GM12878 (cell line): ENCODE results near the gene S100A6. TPM values are rescaled to one million over a fixed set of nuclear protein-coding genes. Genes with fewer than 3 reads are reported as not detected.

Experiments
- ATAC-seq: fragments of 200-7000 bp; cut with Tn5 transposase; 3 replicates; pipeline ENCODE4 v1.9.1; 2020; ENCODE audit warnings: mild to moderate bottlenecking, moderate library complexity
- BruUV-seq: library from RNA; stranded (reverse); fragments of 400-500 nt; replicated peaks from 2 replicates; lab custom pipeline; 2021; lab: Mats Ljungman, UMichigan
- CTCF ChIA-PET: fragments of 300-600 bp; sonication (Branson Sonifier 250); formaldehyde crosslinking; extraction: SDS; loops from one replicate; lab custom pipeline; 2021; ENCODE audit warnings: inconsistent platforms; lab: Yijun Ruan, JAX
- POLR2A ChIA-PET: fragments of 350-600 bp; formaldehyde crosslinking; extraction: SDS; loops from one replicate; lab custom pipeline; 2021; ENCODE audit warnings: inconsistent platforms; lab: Charles Lee
- RAD21 ChIA-PET: fragments of 300-600 bp; sonication (Branson Sonifier 250); formaldehyde crosslinking; loops from one replicate; lab custom pipeline; 2023; ENCODE audit warnings: antibody characterized with exemption; ENCODE audit not compliant: unreplicated experiment; lab: Charles Lee
- SMC1A ChIA-PET: fragments of 300-600 bp; sonication (Branson Sonifier 250); formaldehyde crosslinking; loops from one replicate; lab custom pipeline; 2023; ENCODE audit not compliant: unreplicated experiment, uncharacterized antibody; lab: Charles Lee
- DNase-seq: peaks from one replicate; pipeline ENCODE4 v3.0.0-alpha.2; 2011; ENCODE audit warnings: low read depth, low spot score
- FAIRE-seq: peaks from 3 replicates; lab custom pipeline; 2011; peaks lifted over from hg19 to GRCh38; lab: Jason Lieb, UNC
- H2AFZ ChIP-seq: 2 replicates; pipeline ENCODE4 v1.6.0; 2011; ENCODE audit warnings: low read depth, low read length, control low read depth; ENCODE audit not compliant: control insufficient read depth
- H3K27ac ChIP-seq: 2 replicates; pipeline ENCODE4 v1.5.1; 2011; ENCODE audit warnings: control low read depth; ENCODE audit not compliant: control insufficient read depth, insufficient read depth
- H3K27me3 ChIP-seq, 2 experiments: replicated peaks in 1 of 2; 2 replicates each; pipeline versions ENCODE4 v1.6.0 to v1.6.1; 2011; ENCODE audit warnings: low read length in 1 of 2; ENCODE audit not compliant: control insufficient read depth in 2 of 2, insufficient read depth in 2 of 2
- H3K36me3 ChIP-seq, 2 experiments: 2 replicates each; pipeline ENCODE4 v1.5.1; 2011; ENCODE audit warnings: low read length in 1 of 2; ENCODE audit not compliant: control insufficient read depth in 2 of 2, insufficient read depth in 2 of 2
- H3K4me1 ChIP-seq: 2 replicates; pipeline ENCODE4 v1.6.1; 2011; ENCODE audit warnings: mild to moderate bottlenecking, low read length, moderate library complexity, mixed read lengths; ENCODE audit not compliant: control insufficient read depth, insufficient read depth
- H3K4me2 ChIP-seq: 2 replicates; pipeline ENCODE4 v1.6.0; 2011; ENCODE audit warnings: control low read depth; ENCODE audit not compliant: control insufficient read depth, insufficient read depth
- H3K4me3 ChIP-seq: fragments of 200-600 bp; sonication (generic); 2 replicates; pipeline ENCODE4 v1.5.1; 2016
- H3K79me2 ChIP-seq: 2 replicates; pipeline ENCODE4 v1.6.0; 2011; ENCODE audit warnings: low read length; ENCODE audit not compliant: control insufficient read depth, insufficient read depth
- H3K9ac ChIP-seq: 2 replicates; pipeline ENCODE4 v1.8.0; 2011; ENCODE audit warnings: low read length, control low read depth, mixed read lengths; ENCODE audit not compliant: control insufficient read depth, insufficient read depth
- H3K9me3 ChIP-seq: replicated peaks from 3 replicates; pipeline ENCODE4 v1.5.1; 2011; ENCODE audit warnings: mild to moderate bottlenecking, low read length; ENCODE audit not compliant: control insufficient read depth, insufficient read depth
- H4K20me1 ChIP-seq: 2 replicates; pipeline ENCODE4 v1.6.0; 2011; ENCODE audit not compliant: control insufficient read depth, insufficient read depth
- EED ChIP-seq: sonication (generic); IDR thresholded peaks from 2 replicates; pipeline ENCODE4 v1.6.1; 2016; ENCODE audit warnings: antibody characterized with exemption, low read depth
- EZH2 ChIP-seq: IDR thresholded peaks from 2 replicates; pipeline ENCODE4 v1.6.1; 2012; ENCODE audit warnings: low read depth, mild to moderate bottlenecking, control low read depth, inconsistent platforms, low read length, borderline replicate concordance; ENCODE audit not compliant: control insufficient read depth
- GABPA ChIP-seq: IDR thresholded peaks from 2 replicates; pipeline ENCODE4 v1.6.1; 2014; ENCODE audit warnings: antibody characterized with exemption, low read depth, mild to moderate bottlenecking, inconsistent platforms
- IKZF2 ChIP-seq, 2 experiments: fragments of 450-650 bp; IDR thresholded peaks; 2 replicates each; pipeline ENCODE4 v1.6.1; 2017; ENCODE audit warnings: mild to moderate bottlenecking in 2 of 2, moderate library complexity in 2 of 2
- JUNB ChIP-seq: IDR thresholded peaks from 2 replicates; pipeline ENCODE4 v1.6.1; 2016; ENCODE audit warnings: antibody characterized with exemption, mild to moderate bottlenecking
- JUND ChIP-seq: IDR thresholded peaks from 2 replicates; pipeline ENCODE4 v1.6.1; 2012; ENCODE audit warnings: low read depth, mild to moderate bottlenecking, low read length, improper control_type of control experiment, moderate library complexity
- KLF5 ChIP-seq: fragments of 450-650 bp; IDR thresholded peaks from 2 replicates; pipeline ENCODE4 v1.6.1; 2014; ENCODE audit warnings: mild to moderate bottlenecking; ENCODE audit not compliant: partially characterized antibody
- NFXL1 ChIP-seq: fragments of 450-650 bp; IDR thresholded peaks from 2 replicates; pipeline ENCODE4 v1.6.1; 2017; ENCODE audit warnings: antibody characterized with exemption, mild to moderate bottlenecking, borderline replicate concordance
- POLR2A ChIP-seq: IDR thresholded peaks from 2 replicates; pipeline ENCODE4 v1.6.1; 2011; ENCODE audit warnings: low read depth, mild to moderate bottlenecking, low read length
- POU2F2 ChIP-seq: IDR thresholded peaks from 3 replicates; pipeline ENCODE4 v1.6.1; 2011; ENCODE audit warnings: low read depth, mild to moderate bottlenecking, low read length, borderline replicate concordance
- RBBP5 ChIP-seq: fragments of 200-600 bp; sonication (generic); conservative IDR thresholded peaks from 2 replicates; pipeline ENCODE4 v1.6.1; 2016
- RFX5 ChIP-seq: IDR thresholded peaks from 2 replicates; pipeline ENCODE4 v1.6.1; 2011; ENCODE audit warnings: low read depth, low read length, improper control_type of control experiment
- STAT3 ChIP-seq: IDR thresholded peaks from 2 replicates; pipeline ENCODE4 v1.6.1; 2011; ENCODE audit warnings: low read depth, low read length, improper control_type of control experiment
- TARDBP ChIP-seq: IDR thresholded peaks from 2 replicates; pipeline ENCODE4 v1.6.1; 2016; ENCODE audit warnings: borderline replicate concordance
- TCF12 ChIP-seq: IDR thresholded peaks from 2 replicates; pipeline ENCODE4 v1.6.1; 2011; ENCODE audit warnings: low read depth, mild to moderate bottlenecking, low read length
- ZNF217 ChIP-seq: fragments of 450-650 bp; IDR thresholded peaks from 2 replicates; pipeline ENCODE4 v1.6.1; 2017; ENCODE audit warnings: antibody characterized with exemption, mild to moderate bottlenecking
- ZNF384 ChIP-seq: IDR thresholded peaks from 2 replicates; pipeline ENCODE4 v1.6.1; 2012; ENCODE audit warnings: low read depth, mild to moderate bottlenecking, low read length, improper control_type of control experiment, borderline replicate concordance
- WGBS: methylation state at CpG from one replicate; pipeline ENCODE4 v1.1.6; 2016; ENCODE audit warnings: low lambda C conversion rate; ENCODE audit not compliant: insufficient replicate concordance, insufficient coverage; ENCODE audit errors: missing lambda C conversion rate; 5-methylcytosine and 5-hydroxymethylcytosine counted together
- in situ Hi-C: fragments of 300-500 bp; cut with MboI; formaldehyde crosslinking; loops from 9 replicates; pipeline ENCODE4 v1.14.3; 2018; ENCODE audit warnings: mixed read lengths
- intact Hi-C: fragments of 100-400 bp; cut with micrococcal nuclease; formaldehyde crosslinking; loops from one replicate; pipeline ENCODE4 v1.14.2; 2022; ENCODE audit not compliant: unreplicated experiment
- polyA plus RNA-seq, 11 experiments: library from polyadenylated mRNA; depleted of rRNA in 4 of 11; unstranded in 6 of 11; stranded (reverse) in 5 of 11; fragments of >200 nt; fragmentation: Nextera tagmentation in 4 of 11; fragmentation: Illumina TruSeq in 1 of 11; extraction: Ambion mirVana in 4 of 11; extraction: Trizol in 1 of 11; gene quantifications; 1 replicate in 1 of 11; 2 replicates in 10 of 11; pipeline versions ENCODE4 v1.2.1 to v1.2.3, GENCODE V29; 2011 to 2016; ENCODE audit warnings: inconsistent platforms in 2 of 11, missing spikeins in 2 of 11, low read depth in 1 of 11
- total RNA-seq, 4 experiments: library from RNA; depleted of rRNA in 3 of 4; stranded (reverse); fragments of >200 nt in 3 of 4; fragmentation: Illumina TruSeq in 1 of 4; extraction: Trizol in 1 of 4; gene quantifications; 2 replicates each; pipeline versions ENCODE4 v1.2.1 to v1.2.3, GENCODE V29; 2013 to 2021
- TF ChIP-seq, protein P1 (sequence below): fragments of 450-650 bp; formaldehyde crosslinking; IDR thresholded peaks from 2 replicates; pipeline ENCODE4 v1.5.0; 2022; ENCODE audit warnings: mild to moderate bottlenecking, missing genetic modification characterization
- TF ChIP-seq, protein P2 (sequence below): IDR thresholded peaks from 2 replicates; pipeline ENCODE4 v1.6.1; 2011; ENCODE audit warnings: borderline replicate concordance, low read depth, mild to moderate bottlenecking, moderate library complexity, mixed read lengths, low read length; ENCODE audit not compliant: insufficient read depth; ENCODE audit errors: extremely low read length

Gene S100A6
- total and polyA plus RNA-seq, 10 of the 15 experiments (the other 5 are each of a cell fraction or from before 2014, with no cell fraction given), result 7.2 to 121 (median 45.7) TPM

DNA sequence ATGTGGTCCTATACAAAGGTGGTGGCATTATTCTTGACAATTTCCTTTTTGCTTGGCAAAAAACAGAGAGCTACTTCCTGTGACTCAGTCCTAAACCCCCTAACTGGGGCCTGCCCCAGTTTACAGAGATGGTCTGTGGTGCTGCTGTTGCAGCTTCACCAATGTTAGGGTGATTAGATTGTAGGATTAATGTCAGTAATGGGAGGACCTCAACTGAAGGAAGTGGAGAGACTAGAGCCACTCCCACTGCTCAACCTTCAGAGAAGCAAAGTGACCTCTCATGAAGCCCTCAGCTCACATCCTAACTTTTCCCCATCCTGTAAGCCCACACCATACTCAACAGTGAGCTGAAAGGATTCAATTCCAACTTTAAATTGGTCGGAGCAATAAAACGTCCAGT is 3.6 kb downstream of the S100A6 start:
- ATAC-seq, result no peak
- no peaks in the 10 kb centered on the region for H3K36me3 ChIP-seq
- peak; percentile 44 for FAIRE-seq
- POLR2A ChIA-PET, result interaction anchor here (1.0 to 1.8 kb wide), 2 partner anchors 36 to 186 kb away, joined by 3 to 8 read pairs; no protein-coding TSS in a partner anchor
- intact Hi-C loops (loop anchor here (5.0 kb wide), 1 partner anchor 35 kb away; the partner anchor contains the start of gene S100A2), in situ Hi-C loops (no loop called here)
- H2AFZ ChIP-seq, result no peak overlapping the region
- no peak overlapping the region for H3K4me3 ChIP-seq
- no peaks in the 10 kb centered on the region; the same call in 1 of the 2 replicates for H3K79me2 ChIP-seq
- WGBS, result 47% methylated on average over 2 of the region's 2 CpGs
- no peak overlapping the region for H3K27ac ChIP-seq
- H3K9me3 ChIP-seq, result no peaks in the 10 kb centered on the region
- no peak overlapping the region for H3K4me2 ChIP-seq
- no peaks in the 10 kb centered on the region for H3K27me3 ChIP-seq
- no TSS peak for BruUV-seq
- TF ChIP-seq EED (no peak), POLR2A (no peak), EZH2 (no peak), NFXL1 (no peak), JUND (no peak), RBBP5 (no peak), TARDBP (no peak), TCF12 (no peak), STAT3 (no peak), IKZF2 (IDR thresholded peaks at IDR 0.05) (no peak), ZNF384 (no peak), KLF5 (no peak), POU2F2 (no peak), ZNF217 (no peak), RFX5 (no peak), JUNB (no peak), GABPA (no peak)
- TF ChIP-seq, protein P1, sequence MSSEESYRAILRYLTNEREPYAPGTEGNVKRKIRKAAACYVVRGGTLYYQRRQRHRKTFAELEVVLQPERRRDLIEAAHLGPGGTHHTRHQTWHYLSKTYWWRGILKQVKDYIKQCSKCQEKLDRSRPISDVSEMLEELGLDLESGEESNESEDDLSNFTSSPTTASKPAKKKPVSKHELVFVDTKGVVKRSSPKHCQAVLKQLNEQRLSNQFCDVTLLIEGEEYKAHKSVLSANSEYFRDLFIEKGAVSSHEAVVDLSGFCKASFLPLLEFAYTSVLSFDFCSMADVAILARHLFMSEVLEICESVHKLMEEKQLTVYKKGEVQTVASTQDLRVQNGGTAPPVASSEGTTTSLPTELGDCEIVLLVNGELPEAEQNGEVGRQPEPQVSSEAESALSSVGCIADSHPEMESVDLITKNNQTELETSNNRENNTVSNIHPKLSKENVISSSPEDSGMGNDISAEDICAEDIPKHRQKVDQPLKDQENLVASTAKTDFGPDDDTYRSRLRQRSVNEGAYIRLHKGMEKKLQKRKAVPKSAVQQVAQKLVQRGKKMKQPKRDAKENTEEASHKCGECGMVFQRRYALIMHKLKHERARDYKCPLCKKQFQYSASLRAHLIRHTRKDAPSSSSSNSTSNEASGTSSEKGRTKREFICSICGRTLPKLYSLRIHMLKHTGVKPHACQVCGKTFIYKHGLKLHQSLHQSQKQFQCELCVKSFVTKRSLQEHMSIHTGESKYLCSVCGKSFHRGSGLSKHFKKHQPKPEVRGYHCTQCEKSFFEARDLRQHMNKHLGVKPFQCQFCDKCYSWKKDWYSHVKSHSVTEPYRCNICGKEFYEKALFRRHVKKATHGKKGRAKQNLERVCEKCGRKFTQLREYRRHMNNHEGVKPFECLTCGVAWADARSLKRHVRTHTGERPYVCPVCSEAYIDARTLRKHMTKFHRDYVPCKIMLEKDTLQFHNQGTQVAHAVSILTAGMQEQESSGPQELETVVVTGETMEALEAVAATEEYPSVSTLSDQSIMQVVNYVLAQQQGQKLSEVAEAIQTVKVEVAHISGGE (CRISPR knock-in tag), result no peak
- TF ChIP-seq, protein P2, sequence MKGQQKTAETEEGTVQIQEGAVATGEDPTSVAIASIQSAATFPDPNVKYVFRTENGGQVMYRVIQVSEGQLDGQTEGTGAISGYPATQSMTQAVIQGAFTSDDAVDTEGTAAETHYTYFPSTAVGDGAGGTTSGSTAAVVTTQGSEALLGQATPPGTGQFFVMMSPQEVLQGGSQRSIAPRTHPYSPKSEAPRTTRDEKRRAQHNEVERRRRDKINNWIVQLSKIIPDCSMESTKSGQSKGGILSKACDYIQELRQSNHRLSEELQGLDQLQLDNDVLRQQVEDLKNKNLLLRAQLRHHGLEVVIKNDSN, result no peak
- TF ChIP-seq, all 136 proteins: peak for 0
- no peak overlapping the region for H3K9ac ChIP-seq
- RAD21 ChIA-PET, result interaction anchor here (0.7 to 6.4 kb wide), 10 partner anchors 12 to 178 kb away, joined by 3 to 74 read pairs (median 4); partner anchors contain the start of genes CHTOP and S100A2
- SMC1A ChIA-PET, result interaction anchor here (0.9 to 5.6 kb wide), 16 partner anchors 8 to 95 kb away, joined by 3 to 72 read pairs (median 6); partner anchors contain the start of genes S100A13, S100A14, S100A4 and S100A5
- H3K4me1 ChIP-seq, result peaks cover 12% of the 10 kb centered on the region
- DNase-seq, result no peak
- CTCF ChIA-PET, result interaction anchor here (0.6 to 8.6 kb wide), 18 partner anchors 8 to 455 kb away, joined by 3 to 216 read pairs (median 10); partner anchors contain the start of genes RAB13, S100A14, S100A2 and S100A4
- H4K20me1 ChIP-seq, result no peaks in the 10 kb centered on the region
